Measurements from ENCODE around the gene AUTS2.

GRCh38 chr7:69959789-69960499 is 361.7 kb downstream of the AUTS2 start:
- TF ChIP-seq, protein P1, sequence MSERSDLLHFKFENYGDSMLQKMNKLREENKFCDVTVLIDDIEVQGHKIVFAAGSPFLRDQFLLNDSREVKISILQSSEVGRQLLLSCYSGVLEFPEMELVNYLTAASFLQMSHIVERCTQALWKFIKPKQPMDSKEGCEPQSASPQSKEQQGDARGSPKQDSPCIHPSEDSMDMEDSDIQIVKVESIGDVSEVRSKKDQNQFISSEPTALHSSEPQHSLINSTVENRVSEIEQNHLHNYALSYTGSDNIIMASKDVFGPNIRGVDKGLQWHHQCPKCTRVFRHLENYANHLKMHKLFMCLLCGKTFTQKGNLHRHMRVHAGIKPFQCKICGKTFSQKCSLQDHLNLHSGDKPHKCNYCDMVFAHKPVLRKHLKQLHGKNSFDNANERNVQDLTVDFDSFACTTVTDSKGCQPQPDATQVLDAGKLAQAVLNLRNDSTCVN (tag by site-specific recombination; optimal IDR thresholded peaks at IDR 0.05): no peak
- no peak for TF ChIP-seq ZNF768 (tag by site-specific recombination; IDR thresholded peaks at IDR 0.05)
- no peak for TF ChIP-seq ZNF184 (tag by site-specific recombination; IDR thresholded peaks at IDR 0.05)
- TF ChIP-seq, protein P2, sequence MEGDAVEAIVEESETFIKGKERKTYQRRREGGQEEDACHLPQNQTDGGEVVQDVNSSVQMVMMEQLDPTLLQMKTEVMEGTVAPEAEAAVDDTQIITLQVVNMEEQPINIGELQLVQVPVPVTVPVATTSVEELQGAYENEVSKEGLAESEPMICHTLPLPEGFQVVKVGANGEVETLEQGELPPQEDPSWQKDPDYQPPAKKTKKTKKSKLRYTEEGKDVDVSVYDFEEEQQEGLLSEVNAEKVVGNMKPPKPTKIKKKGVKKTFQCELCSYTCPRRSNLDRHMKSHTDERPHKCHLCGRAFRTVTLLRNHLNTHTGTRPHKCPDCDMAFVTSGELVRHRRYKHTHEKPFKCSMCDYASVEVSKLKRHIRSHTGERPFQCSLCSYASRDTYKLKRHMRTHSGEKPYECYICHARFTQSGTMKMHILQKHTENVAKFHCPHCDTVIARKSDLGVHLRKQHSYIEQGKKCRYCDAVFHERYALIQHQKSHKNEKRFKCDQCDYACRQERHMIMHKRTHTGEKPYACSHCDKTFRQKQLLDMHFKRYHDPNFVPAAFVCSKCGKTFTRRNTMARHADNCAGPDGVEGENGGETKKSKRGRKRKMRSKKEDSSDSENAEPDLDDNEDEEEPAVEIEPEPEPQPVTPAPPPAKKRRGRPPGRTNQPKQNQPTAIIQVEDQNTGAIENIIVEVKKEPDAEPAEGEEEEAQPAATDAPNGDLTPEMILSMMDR (tag by site-specific recombination; IDR thresholded peaks at IDR 0.05): no peak
- TF ChIP-seq ZBTB48 (tag by site-specific recombination; IDR thresholded peaks at IDR 0.05): no peak
- TF ChIP-seq ZNF350 (tag by site-specific recombination; IDR thresholded peaks at IDR 0.05): no peak
- no peak for TF ChIP-seq MYNN (tag by site-specific recombination; IDR thresholded peaks at IDR 0.05; ENCODE audit: borderline replicate concordance)
- no peak for TF ChIP-seq TSHZ1 (tag by site-specific recombination; IDR thresholded peaks at IDR 0.05; ENCODE audit: borderline replicate concordance)
